HEK293T (cell line): Measurements from ENCODE around the gene SLC22A12.

Experiments
- CTCF ChIA-PET: fragments of 350-600 bp; formaldehyde crosslinking; extraction: SDS; loops from one replicate; lab custom pipeline; 2021; ENCODE audit warnings: antibody characterized with exemption, inconsistent platforms; lab: Yijun Ruan, JAX
- POLR2A ChIA-PET: fragments of 350-600 bp; formaldehyde crosslinking; extraction: SDS; loops from one replicate; lab custom pipeline; 2020; ENCODE audit warnings: antibody characterized with exemption, inconsistent platforms; lab: Yijun Ruan, JAX
- DNase-seq: peaks from one replicate; pipeline ENCODE4 v3.0.0; 2012; ENCODE audit warnings: mixed read lengths; ENCODE audit errors: extremely low spot score
- ARNT ChIP-seq: fragments of 450-650 bp; IDR thresholded peaks from 2 replicates; pipeline ENCODE4 v1.6.1; 2017; ENCODE audit warnings: mild to moderate bottlenecking
- BHLHE40 ChIP-seq: fragments of 450-650 bp; IDR thresholded peaks from 2 replicates; pipeline ENCODE4 v1.6.1; 2016; ENCODE audit warnings: mild to moderate bottlenecking, moderate library complexity, borderline replicate concordance
- CTBP1 ChIP-seq: fragments of 450-650 bp; IDR thresholded peaks from 2 replicates; pipeline ENCODE4 v1.6.1; 2016; ENCODE audit warnings: borderline replicate concordance
- ELF4 ChIP-seq: fragments of 450-650 bp; IDR thresholded peaks from 2 replicates; pipeline ENCODE4 v1.6.1; 2017; ENCODE audit warnings: antibody characterized with exemption
- FOXA1 ChIP-seq: fragments of 450-650 bp; IDR thresholded peaks from 2 replicates; pipeline ENCODE4 v1.6.1; 2016; ENCODE audit warnings: mild to moderate bottlenecking
- FOXK2 ChIP-seq: fragments of 450-650 bp; IDR thresholded peaks from 2 replicates; pipeline ENCODE4 v1.6.1; 2016; ENCODE audit warnings: mild to moderate bottlenecking
- FOXM1 ChIP-seq: fragments of 450-650 bp; IDR thresholded peaks from 2 replicates; pipeline ENCODE4 v1.6.1; 2017; ENCODE audit warnings: mild to moderate bottlenecking, borderline replicate concordance
- HDGF ChIP-seq: fragments of 450-650 bp; IDR thresholded peaks from 2 replicates; pipeline ENCODE4 v1.6.1; 2017; ENCODE audit warnings: antibody characterized with exemption, borderline replicate concordance
- L3MBTL2 ChIP-seq: fragments of 450-650 bp; conservative IDR thresholded peaks from 2 replicates; pipeline ENCODE4 v1.6.1; 2016; ENCODE audit warnings: mild to moderate bottlenecking
- LEF1 ChIP-seq: fragments of 450-650 bp; IDR thresholded peaks from 2 replicates; pipeline ENCODE4 v1.6.1; 2017; ENCODE audit warnings: mild to moderate bottlenecking, borderline replicate concordance
- NFRKB ChIP-seq: fragments of 450-650 bp; IDR thresholded peaks from 2 replicates; pipeline ENCODE4 v1.6.1; 2016; ENCODE audit warnings: mild to moderate bottlenecking, moderate library complexity
- SP1 ChIP-seq: fragments of 450-650 bp; IDR thresholded peaks from 2 replicates; pipeline ENCODE4 v1.6.1; 2017
- SUZ12 ChIP-seq: fragments of 450-650 bp; IDR thresholded peaks from 2 replicates; pipeline ENCODE4 v1.6.1; 2016; ENCODE audit warnings: mild to moderate bottlenecking
- TARDBP ChIP-seq: fragments of 450-650 bp; IDR thresholded peaks from 2 replicates; pipeline ENCODE4 v1.6.1; 2016
- ZNF384 ChIP-seq: fragments of 450-650 bp; IDR thresholded peaks from 2 replicates; pipeline ENCODE4 v1.6.1; 2016
- TF ChIP-seq, protein P1 (sequence below): fragments of 450-650 bp; IDR thresholded peaks from 2 replicates; pipeline ENCODE4 v1.6.1; 2016

SLC22A12 gene

DNA sequence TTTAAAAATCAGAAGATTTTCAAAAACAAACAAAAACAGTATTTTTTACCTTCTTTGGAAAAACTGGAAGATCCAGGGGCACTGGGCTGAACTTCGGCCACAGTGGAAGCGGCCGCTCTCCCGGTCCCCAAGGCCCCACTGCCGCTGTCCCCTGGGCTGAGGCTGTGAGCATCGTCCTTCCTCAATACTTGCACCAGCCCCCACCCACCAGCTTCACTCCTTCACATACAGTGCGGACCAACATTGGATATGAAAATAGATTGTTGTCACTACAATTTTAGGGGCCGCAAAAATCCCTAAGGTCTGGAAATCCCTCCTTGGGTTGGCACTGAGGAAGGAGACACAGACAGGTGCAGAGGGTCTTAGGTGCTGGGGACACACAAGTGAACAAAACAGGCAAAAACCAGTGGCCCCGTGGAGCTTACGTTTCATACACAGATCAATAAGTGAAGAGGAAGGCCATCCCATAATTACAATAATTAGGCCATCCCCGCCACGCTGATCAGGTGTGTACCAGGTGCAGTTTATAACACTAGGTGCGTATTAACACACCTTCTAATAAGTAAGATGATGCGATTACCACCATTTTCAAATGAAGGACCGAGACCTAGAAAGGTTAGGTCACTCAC is 28.2 kb upstream of the SLC22A12 start:
- ChIA-PET CTCF (no interaction called here), POLR2A (no interaction called here)
- DNase-seq, result no peak
- TF ChIP-seq SUZ12 (no peak), FOXM1 (no peak), ELF4 (no peak), NFRKB (no peak), ARNT (no peak), SP1 (no peak), CTBP1 (no peak), ZNF384 (no peak), LEF1 (no peak), BHLHE40 (no peak), HDGF (no peak), L3MBTL2 (no peak)
- TF ChIP-seq, protein P1, sequence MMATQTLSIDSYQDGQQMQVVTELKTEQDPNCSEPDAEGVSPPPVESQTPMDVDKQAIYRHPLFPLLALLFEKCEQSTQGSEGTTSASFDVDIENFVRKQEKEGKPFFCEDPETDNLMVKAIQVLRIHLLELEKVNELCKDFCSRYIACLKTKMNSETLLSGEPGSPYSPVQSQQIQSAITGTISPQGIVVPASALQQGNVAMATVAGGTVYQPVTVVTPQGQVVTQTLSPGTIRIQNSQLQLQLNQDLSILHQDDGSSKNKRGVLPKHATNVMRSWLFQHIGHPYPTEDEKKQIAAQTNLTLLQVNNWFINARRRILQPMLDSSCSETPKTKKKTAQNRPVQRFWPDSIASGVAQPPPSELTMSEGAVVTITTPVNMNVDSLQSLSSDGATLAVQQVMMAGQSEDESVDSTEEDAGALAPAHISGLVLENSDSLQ, result no peak

DNA sequence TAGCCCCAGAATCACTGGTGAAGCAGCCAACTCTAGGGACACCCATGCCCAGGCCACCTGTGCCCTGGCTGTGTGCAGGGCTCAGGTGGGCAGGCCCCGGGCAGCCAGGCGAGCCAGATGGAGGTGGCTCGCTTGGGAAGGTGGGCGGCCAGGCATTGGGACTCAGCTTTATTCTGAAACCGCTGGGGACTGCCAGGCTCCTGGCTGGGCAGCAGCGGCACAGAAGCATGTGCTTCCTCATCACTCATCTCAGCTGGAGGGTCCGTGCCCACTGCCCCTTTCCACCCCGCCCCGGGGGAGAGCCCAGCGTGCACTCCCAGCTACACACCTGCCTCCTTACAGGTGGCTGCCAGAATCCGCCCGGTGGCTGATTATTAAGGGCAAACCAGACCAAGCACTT is 27.1 kb upstream of the SLC22A12 start:
- no peak for TF ChIP-seq SP1
- TF ChIP-seq SUZ12, result no peak
- no peak for TF ChIP-seq ELF4
- TF ChIP-seq FOXK2, result no peak
- no peak for TF ChIP-seq HDGF
- no peak for TF ChIP-seq ZNF384
- no peak for TF ChIP-seq LEF1
- TF ChIP-seq CTBP1, result no peak
- no peak for TF ChIP-seq TARDBP
- no peak for TF ChIP-seq FOXM1
- TF ChIP-seq ARNT, result no peak
- POLR2A ChIA-PET, result no interaction called here
- CTCF ChIA-PET, result no interaction called here
- DNase-seq, result no peak

DNA sequence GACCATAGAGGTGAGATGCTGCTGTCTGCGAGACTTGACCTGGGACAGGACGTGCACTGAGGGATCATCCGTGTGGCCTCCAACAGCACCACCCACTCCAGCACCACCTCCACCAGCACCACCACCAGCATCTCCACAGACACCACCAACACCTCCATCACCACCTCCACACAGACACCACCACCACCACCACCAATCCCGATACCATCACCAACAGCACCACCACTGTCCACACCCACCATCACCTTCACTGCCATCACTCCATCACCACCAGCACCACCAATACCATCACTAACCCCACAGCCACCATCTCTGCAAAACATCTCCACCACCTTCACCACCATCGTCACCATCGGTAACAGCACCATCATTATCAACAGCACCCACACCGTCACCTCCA is 26.6 kb upstream of the SLC22A12 start:
- TF ChIP-seq SP1 (no peak), CTBP1 (no peak), SUZ12 (no peak), NFRKB (no peak), FOXK2 (no peak), FOXA1 (no peak), ARNT (no peak), BHLHE40 (no peak), FOXM1 (no peak), ZNF384 (no peak), TARDBP (no peak)
- TF ChIP-seq, protein P1, result no peak
- no peak for DNase-seq
- ChIA-PET POLR2A (no interaction called here), CTCF (interaction anchor here (0.6 kb wide), 1 partner anchor 105 kb away, joined by 3 read pairs; no protein-coding TSS in a partner anchor)

DNA sequence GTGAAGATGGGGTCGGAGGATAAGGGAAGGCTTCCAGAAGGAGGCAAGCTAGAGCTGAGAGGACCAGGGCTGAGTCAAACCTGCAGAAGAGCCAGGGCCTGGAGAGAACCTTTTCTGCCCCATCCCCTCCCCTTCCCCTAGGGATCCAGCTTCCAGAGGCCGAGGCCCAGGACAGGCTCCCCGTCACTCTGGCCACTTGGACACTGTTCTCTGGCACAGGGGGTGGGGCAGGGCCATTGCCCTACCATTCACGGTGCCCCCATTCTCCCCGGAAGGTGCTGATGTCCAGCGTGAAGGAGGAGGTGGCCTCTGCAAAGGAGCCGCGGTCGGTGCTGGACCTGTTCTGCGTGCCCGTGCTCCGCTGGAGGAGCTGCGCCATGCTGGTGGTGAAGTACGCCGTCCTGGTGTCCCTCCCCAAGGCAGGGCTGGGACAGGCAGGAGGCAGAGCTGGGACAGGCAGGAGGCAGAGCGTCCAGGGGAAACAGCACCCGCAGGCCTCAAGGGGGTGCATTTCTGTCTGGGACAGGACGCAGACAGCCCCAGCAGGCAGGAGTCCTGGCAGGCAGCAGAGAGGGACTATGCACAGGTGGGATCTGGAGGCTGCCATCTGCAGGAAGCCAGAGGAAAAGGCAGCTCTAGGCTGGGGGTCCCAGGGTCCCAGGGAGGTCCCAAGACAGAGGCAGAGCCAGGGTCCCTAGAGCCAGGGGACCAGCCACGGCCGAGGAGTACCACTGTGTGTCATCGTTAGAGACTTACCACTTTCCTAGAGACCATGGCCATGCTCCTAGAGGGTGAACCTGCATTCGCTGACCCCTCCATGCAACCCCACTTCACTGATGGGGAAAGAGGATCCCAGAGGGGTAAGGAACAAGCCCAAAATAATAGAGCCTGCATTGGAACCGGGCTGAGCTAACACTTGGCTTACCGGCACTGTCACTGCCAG is 25.8 kb upstream of the SLC22A12 start:
- DNase-seq, result peak; percentile 23
- TF ChIP-seq ARNT (no peak), SUZ12 (no peak), ZNF384 (no peak), LEF1 (no peak)
- CTCF ChIA-PET, result interaction anchor here (0.5 to 0.6 kb wide), 3 partner anchors 84 to 210 kb away, joined by 3 read pairs; no protein-coding TSS in a partner anchor
- POLR2A ChIA-PET, result interaction anchor here (1.3 kb wide), 1 partner anchor 23 kb away, joined by 3 read pairs; no protein-coding TSS in a partner anchor

DNA sequence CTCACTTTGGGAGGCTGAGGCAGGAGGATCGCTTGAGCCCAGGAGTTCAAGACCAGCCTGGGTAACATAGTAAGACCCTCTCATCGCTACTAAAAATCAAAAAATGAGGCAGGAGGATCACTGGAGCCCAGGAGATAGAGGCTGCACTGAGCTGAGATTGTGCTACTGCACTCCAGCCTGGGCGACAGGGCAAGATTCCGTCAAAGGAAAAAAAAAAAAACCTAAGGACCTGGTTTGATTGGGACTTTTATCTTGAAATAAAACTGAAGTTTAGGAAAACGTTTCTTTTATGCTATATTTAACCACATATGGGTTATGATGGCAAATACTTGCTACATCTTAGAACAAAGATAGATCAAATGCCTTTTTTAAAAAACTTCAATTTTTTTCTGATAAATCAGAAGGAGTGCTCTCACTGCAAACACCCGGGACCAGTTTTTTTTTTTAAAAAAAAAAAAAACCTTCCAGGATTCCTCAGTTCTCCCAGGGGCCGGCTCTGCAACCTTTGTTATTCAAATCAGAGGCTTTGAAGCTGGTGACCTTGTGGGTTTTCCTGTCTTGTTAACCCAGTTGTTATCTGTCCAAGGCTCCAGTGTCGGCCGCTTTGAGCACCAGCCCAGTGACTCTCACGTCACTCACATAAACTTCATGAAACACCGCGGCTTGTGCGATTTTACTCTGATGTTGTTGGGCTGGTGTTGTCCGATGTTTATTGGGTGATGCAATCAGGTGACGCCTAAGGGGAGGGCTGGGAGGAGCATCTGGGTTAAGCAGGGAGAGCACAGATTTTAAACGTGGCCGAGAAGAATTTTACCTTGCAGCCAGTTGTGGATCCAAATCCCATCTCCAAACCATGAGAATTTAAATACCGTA is 24.7 kb upstream of the SLC22A12 start:
- POLR2A ChIA-PET, result interaction anchor here (0.7 to 1.3 kb wide), 2 partner anchors 12 to 22 kb away, joined by 3 read pairs; no protein-coding TSS in a partner anchor
- no peak for TF ChIP-seq SP1
- TF ChIP-seq LEF1, result no peak
- no peak for TF ChIP-seq L3MBTL2
- TF ChIP-seq, protein P1, result peak; percentile 90
- TF ChIP-seq TARDBP, result no peak
- TF ChIP-seq NFRKB, result no peak
- no peak for TF ChIP-seq SUZ12
- peak; percentile 74 for TF ChIP-seq ZNF384
- TF ChIP-seq HDGF, result no peak
- peak; percentile 83 for DNase-seq
- CTCF ChIA-PET, result interaction anchor here (0.6 to 1.0 kb wide), 2 partner anchors 83 to 85 kb away, joined by 3 read pairs; no protein-coding TSS in a partner anchor
